GM04504 (cell line): ENCODE measurements around the gene LEPR.
A peak's percentile ranks its signal among the peaks of the same experiment; 100 is the strongest.

Experiments used
- DNase-seq: peaks from one replicate; pipeline ENCODE4 v3.0.0-alpha.2; 2012; ENCODE audit warnings: low read depth

Gene LEPR

GRCh38 chr1:65412256-65412983 lies 8.0 kb upstream of the LEPR start:
- DNase-seq: no peak

- no peak for DNase-seq
Measured at GRCh38 chr1:65412984-65413375, 7.5 kb upstream of the LEPR start.

DNA sequence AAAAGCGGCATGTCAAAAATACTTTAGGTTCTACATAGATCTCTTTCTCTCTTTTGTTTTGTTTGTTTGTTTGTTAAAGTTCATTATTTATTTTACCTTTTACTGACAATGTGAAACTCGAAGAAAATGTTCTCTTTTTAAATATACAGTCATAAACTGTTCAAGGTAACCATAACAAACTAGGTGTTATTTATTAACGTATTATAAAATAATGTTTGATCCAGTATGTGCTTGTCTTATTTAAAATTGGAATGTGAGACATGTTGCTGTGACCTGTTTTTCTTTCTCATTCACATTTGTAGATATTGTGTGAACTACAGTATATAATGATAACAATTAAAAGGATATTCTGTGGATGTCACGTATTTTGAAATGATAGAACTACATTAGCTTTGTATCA lies 5.9 kb upstream of the LEPR start:
- no peak for DNase-seq

DNA sequence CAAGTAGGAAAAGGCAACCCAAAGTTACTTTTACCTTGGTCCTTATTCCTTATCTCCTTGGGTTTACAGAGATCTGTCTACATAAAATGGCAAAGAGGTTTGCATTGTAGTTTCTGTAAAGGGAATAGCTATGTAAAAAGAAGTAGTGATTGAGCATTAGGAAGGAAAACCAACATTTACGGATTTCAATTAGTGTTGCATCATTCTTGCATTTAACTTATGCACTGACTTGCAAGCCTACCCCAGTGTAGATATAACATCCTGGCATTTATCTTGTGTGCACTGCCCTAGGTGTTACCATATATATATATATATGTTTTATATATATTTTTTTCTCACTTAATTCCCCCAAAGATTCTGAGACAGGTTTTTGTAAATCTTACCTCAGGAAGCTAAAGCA lies 3.7 kb upstream of the LEPR start:
- DNase-seq: no peak

GRCh38 chr1:65417729-65418128 lies 2.7 kb upstream of the LEPR start:
- DNase-seq: no peak

DNA sequence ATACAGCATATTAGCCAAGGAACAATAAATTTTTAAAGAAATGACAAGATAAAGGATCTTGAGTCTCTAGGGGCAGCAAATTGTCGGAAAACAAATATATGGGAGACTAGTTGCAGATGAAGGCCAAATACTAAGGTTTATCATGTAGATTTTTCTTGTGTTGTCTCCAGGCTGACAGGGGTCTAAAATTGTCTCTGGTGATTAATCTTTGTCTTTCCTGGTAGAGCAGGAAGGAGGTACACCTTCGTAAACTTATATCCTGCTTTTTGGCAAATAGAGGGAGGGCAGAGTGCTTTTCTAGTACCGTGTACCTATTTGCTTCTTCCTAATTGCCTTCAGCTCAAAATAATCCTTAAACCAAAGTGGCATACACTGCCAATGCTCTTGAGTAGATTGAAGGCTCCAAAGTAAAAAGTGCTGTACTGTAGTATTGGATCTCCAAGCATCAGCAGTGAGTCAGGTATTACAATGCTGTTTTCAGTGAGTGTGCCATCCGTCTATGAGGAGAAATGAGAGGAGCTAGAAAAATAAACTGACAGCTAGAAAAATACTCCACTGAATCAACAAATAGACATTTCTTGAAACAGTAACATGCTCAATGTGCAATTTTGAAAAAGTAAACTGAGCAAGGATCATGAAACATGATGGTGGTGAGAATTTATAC lies 1.8 kb upstream of the LEPR start:
- DNase-seq: no peak

DNA sequence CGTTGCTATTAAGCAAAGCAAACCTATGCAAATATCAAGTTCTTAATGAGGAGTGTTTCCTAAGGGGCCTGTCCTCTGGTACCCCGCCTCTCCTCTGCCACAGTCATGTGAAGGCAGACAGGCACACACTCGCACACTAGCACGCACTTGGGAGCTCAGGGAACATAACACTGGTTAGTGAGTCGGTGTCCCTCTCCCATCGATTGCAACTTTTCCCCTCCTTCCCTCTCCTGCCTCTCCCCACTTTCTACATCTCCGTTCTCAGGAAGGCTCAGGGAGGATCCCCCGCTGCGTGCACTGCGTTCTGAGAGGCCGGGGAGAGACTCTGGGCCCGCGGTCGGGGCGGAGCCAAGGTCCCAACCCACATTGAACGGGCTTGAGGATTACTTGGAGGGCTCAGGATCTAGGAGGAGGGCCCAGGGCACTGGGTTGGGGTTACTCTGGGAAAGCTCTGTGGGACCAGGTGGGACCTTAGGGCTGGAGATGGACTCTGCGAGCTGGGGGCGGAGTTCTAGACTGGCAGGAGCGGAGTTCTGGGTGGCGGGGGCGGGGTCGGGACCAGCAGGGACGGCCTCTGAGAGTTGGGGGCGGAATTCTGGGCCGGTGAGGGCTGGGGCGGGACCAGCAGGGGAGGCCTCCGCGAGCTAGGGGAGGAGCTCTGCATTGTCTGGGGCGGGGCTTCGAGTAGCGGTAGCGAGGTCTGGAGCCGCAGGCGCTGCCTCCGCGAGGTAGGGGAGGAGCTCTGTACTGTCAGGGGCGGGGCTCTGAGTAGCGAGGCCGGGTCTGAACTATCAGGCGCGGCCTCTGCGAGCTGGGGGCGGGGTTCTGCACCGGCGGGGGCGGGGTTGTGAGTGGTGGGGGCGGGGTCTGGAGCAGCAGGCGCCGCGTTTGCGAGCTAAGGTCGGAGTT lies 533 bp upstream of the LEPR start:
- peak; percentile 97 for DNase-seq

- DNase-seq: no peak
Measured at GRCh38 chr1:65421351-65422025, 1.0 kb downstream of the LEPR start.

DNA sequence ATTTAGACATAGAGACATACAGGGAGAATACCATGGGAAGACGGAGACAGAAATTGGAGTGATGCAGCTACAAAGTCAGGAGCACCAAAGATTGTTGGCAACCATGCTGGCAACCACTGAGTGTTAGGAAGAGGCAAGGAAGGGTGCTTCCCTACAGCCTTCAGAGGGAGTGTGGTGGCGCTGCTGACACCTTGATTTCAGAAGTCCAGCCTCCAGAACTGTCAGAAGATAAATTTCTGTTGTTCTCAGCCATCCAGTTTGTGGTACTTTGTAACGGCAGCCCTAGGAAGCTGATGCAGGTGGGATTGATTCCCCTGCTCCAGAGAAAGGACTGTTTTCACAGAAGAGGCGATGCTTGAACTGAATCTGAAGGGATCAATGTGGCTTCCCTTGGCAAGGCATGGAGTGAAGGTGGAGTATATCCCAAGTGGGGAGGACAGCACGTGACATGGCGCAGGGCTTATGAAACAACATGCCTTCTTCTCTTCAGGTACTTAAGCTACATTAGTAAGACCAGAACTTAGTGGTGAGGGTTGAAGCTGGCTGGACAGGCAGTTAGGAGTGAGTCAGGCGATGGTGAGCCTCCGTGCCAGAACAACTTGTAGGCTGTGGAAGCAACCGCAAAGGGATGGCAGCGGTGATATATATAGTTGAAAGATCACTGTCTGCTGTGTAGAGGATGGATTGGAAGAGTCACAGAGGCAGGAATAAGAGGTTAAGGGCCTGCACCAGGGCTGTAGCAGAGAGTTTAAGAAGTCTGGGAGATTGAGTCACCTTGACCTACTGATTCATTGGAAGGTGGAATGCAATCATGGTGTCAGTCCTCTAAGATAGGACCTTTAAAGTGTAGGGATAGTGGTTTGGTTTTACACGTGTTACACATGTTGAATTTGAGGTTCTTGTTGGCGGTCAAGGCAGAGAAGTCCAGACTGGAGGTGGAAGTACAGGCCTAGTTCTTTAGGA lies 2.1 kb downstream of the LEPR start:
- no peak for DNase-seq

DNA sequence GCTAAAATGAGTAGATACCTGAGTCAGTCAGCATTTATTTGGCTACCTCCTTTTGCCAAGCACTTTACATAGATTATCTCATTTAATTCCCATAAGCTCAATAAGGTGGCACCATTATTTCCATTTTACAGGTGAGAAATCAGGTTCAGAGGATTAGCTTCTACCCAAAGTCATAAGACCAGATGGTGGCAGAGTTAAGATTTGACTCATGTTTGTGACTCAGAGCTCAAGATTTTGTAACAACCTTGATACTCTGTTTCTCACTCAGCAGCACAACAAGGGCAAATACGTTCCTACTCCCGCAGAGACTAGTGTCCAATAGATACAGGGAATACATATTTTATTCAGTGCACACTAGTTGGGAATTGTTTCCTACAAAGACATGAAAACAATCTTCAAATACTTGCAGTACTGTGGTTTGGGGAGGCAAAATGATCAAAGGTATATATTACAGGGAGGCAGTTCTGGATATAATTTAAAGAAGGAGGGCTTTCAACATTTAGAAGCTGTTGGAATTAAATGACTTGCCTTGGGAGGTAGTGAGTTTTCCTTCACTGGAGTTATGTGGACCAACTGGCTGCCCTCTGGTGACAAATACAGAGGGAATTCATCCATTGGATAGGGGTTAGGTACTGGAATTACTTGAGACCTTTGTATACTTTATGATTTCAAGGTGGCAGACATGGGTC lies 3.6 kb downstream of the LEPR start:
- peak; percentile 80 for DNase-seq

DNA sequence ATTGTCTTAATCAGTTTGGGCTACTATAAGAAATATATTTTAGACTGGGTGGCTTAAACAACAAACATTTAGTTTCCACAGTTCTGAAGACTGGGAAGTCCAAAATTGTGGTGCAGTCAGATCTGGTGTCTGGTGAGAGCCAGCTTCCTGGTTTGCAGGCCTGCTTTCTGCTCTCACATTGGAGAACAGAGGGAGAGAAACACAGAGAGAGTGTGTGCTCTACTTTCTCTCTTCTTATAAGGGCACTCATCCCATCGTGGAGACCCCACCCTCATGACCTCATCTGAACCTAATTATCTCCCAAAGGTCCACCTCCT lies 4.1 kb downstream of the LEPR start:
- no peak for DNase-seq

GRCh38 chr1:65425006-65425405 lies 4.5 kb downstream of the LEPR start:
- no peak for DNase-seq

- peak; percentile 78 for DNase-seq
Measured at GRCh38 chr1:65425697-65426096, 5.2 kb downstream of the LEPR start.

GRCh38 chr1:65429078-65429477 lies 8.6 kb downstream of the LEPR start:
- DNase-seq: no peak

- peak; percentile 67 for DNase-seq
Measured at GRCh38 chr1:65429806-65430205, 9.3 kb downstream of the LEPR start.

GRCh38 chr1:65431111-65431705 lies 10.7 kb downstream of the LEPR start:
- no peak for DNase-seq

DNA sequence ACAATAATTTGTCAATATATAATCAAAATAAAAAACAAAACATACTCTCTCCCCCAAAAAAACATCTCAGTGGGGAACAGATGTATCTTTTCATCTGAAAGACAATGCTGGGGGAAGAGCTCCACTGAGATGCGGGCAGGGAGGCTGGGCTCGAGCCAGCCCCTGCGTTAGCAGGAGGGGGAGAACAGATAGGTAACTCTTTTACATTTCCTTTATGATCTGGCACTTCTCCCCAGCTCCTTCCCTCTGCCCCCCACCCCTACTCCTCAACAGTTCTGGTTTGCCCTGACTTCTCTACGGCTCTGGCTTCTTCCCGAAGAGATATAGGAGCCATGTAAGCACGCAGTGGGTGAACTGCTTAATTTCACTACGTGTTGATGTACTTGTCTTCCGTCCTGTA lies 12.4 kb downstream of the LEPR start:
- DNase-seq: no peak

- DNase-seq: no peak
Measured at GRCh38 chr1:65434255-65434654, 13.8 kb downstream of the LEPR start.

DNA sequence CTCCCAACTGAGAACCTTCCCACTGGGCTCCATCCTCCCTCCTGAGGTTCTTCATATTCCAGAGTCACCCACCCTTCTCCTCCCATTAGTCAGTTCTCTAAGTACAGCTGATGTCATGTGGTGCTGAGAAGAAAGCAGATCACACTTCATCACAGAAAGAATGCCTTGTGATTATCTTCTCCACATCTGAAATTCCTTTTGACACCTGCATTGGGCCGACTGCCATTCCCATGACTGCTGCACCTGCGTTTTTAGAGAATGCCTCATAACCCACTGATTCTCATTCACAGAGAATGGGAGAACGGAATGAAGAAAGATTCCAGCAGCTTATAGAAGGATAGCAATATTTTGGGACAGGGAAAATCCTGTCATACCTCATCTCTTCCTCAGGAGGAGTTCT lies 14.3 kb downstream of the LEPR start:
- DNase-seq: no peak

DNA sequence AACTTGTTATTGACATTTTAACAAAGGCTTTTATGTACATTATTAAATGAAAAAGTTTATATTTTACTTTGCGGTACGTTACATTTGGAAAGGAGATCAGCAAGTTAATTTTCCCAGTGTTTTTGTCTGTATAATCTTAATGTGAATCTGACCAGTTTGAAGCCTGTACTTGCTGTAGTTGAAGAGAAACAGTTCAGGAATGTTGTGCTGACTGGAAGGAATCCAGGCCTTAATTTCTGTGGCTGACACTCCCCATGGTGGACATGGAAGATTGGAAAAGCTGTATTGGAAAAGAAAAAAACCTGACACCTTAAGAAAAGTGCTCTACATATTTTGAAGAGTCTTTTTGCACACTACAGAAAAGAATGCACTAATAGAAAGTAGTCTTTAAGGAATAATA lies 15.5 kb downstream of the LEPR start:
- no peak for DNase-seq
